Thoracic aorta (tissue), 2 donors: ENCODE data around the gene CIP2A. TPM values are rescaled to one million over a fixed set of nuclear protein-coding genes. Genes with fewer than 3 reads are reported as not detected.

Experiments
- ATAC-seq: fragments of 150-250 bp; one replicate; pipeline ENCODE4 v1.8.0; 2017; ENCODE audit warnings: low read depth; ENCODE audit not compliant: insufficient number of reproducible peaks, low FRiP score
- DNase-seq: peaks from one replicate; pipeline ENCODE4 v3.0.0-alpha.2; 2020; ENCODE audit warnings: low spot score
- H3K27ac ChIP-seq, 2 donors: fragments of 200-600 bp; sonication (generic); 1 replicate in 1 of 2; 2 replicates in 1 of 2; pipeline ENCODE4 v1.5.1; 2016; ENCODE audit warnings: mild to moderate bottlenecking in 2 of 2, moderate library complexity in 2 of 2
- H3K27me3 ChIP-seq: fragments of 200-600 bp; sonication (generic); replicated peaks from 2 replicates; pipeline ENCODE4 v1.6.0; 2016; ENCODE audit warnings: mild to moderate bottlenecking; ENCODE audit not compliant: insufficient read depth
- H3K36me3 ChIP-seq: fragments of 200-600 bp; sonication (generic); one replicate; pipeline ENCODE4 v1.5.1; 2016
- H3K4me1 ChIP-seq, 2 donors: fragments of 200-600 bp; sonication (generic); 1 replicate in 1 of 2; 2 replicates in 1 of 2; pipeline versions ENCODE4 v1.5.1 to v1.6.0; 2016; ENCODE audit warnings: low read depth in 2 of 2, mild to moderate bottlenecking in 1 of 2; ENCODE audit not compliant: control insufficient read depth in 1 of 2
- H3K4me3 ChIP-seq: fragments of 200-600 bp; sonication (generic); 2 replicates; pipeline ENCODE4 v1.5.1; 2016; ENCODE audit warnings: mild to moderate bottlenecking
- H3K9me3 ChIP-seq: fragments of 200-600 bp; sonication (generic); 2 replicates; pipeline ENCODE4 v1.5.1; 2016
- total RNA-seq, 2 donors: library from RNA; depleted of rRNA; stranded (reverse); fragments of >200 nt; gene quantifications; one replicate each; pipeline versions ENCODE4 v1.1.0 to v1.2.3, GENCODE V29; 2016
- TF ChIP-seq, protein P1 (sequence below): fragments of 200-600 bp; sonication (generic); IDR thresholded peaks from one replicate; pipeline ENCODE4 v1.5.1; 2019; ENCODE audit warnings: antibody characterized with exemption

CIP2A gene
- total RNA-seq, 2 donors from 2014 or later = 1.6 to 5.9 TPM

DNA sequence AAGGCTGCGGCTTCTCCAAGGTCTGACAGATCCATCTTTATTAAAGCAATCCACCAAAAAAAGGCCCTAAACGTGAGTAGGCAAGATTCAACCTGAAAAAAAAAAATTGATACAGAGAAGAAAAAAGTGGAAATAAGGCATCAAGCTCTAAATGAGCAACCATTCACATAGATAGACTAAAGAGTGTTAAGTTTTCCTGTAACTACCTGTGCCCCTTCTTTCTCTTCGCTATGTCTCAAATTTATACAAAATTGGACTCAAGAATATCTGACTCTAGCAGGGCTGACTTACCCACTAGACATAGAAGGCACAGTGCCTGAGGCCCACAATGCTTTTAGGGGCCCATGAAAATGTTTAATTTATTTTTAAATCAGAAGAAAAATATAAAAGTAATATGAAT is 78.7 kb downstream of the CIP2A start, which contains the start of gene MYH15:
TSS of gene MYH15 (minus strand) at position 101 of the 400 bp plus-strand sequence. CDS start at position 35, 66 bp downstream.
- Histone ChIP-seq H3K27ac (no peak within 1 kb of the TSS), H3K9me3 (no peaks in the 10 kb centered on the region), H3K4me3 (no peak within 1 kb of the TSS), H3K27me3 (no peaks in the 10 kb centered on the region), H3K36me3 (no peaks in the 10 kb centered on the region), H3K4me1 (no peaks in the 10 kb centered on the region)
- ATAC-seq (no peak), DNase-seq (no peak)
- TF ChIP-seq, protein P1, sequence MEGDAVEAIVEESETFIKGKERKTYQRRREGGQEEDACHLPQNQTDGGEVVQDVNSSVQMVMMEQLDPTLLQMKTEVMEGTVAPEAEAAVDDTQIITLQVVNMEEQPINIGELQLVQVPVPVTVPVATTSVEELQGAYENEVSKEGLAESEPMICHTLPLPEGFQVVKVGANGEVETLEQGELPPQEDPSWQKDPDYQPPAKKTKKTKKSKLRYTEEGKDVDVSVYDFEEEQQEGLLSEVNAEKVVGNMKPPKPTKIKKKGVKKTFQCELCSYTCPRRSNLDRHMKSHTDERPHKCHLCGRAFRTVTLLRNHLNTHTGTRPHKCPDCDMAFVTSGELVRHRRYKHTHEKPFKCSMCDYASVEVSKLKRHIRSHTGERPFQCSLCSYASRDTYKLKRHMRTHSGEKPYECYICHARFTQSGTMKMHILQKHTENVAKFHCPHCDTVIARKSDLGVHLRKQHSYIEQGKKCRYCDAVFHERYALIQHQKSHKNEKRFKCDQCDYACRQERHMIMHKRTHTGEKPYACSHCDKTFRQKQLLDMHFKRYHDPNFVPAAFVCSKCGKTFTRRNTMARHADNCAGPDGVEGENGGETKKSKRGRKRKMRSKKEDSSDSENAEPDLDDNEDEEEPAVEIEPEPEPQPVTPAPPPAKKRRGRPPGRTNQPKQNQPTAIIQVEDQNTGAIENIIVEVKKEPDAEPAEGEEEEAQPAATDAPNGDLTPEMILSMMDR = no peak

DNA sequence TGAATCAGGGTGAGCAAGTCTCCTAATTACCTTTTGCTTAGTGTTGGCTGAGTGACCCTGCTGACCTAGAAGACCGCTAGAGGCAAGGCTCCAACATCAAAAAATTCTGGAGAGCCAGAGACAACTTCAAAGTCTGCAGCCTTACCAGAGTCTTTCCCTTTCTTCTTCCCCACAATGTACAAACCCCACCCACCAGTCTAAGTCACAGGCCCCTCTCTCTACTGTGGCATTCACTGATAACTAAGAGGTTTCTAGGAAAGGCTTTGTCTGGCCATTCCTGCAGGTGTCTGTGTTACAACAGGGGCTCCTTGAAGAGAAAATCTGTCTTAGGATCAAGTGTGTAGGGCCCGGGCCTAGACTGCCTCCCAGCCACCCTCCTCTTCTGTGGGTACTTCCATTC is 79.4 kb downstream of the CIP2A start:
- no peaks in the 10 kb centered on the region for H3K36me3 ChIP-seq
- no peaks in the 10 kb centered on the region for H3K9me3 ChIP-seq
- DNase-seq = no peak
- H3K27me3 ChIP-seq = no peaks in the 10 kb centered on the region
- no peak for ATAC-seq
- TF ChIP-seq, protein P1 = no peak
- no peak overlapping the region for H3K4me3 ChIP-seq
- H3K4me1 ChIP-seq = no peaks in the 10 kb centered on the region
- H3K27ac ChIP-seq = no peak overlapping the region

DNA sequence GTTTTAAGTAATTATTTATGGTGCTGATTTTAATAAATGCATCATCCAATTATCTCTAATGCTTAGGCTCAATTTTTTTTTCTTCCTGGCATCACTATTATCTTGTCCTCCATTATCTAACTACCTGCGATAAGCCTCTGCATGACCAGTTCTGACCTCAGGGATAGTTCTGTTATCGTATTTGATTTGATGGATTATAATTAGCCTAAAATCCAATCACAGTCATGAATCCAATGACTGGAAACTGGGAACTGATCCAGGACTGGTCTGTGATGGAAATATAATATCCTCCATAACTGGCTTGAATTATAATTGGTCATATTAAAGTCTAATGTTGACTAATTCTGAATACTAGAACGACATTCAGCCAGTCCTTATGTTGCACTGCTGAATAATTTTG is 80.0 kb downstream of the CIP2A start:
- Histone ChIP-seq H3K27me3 (no peaks in the 10 kb centered on the region), H3K27ac (no peak overlapping the region), H3K4me1 (no peaks in the 10 kb centered on the region), H3K4me3 (no peak overlapping the region), H3K36me3 (no peaks in the 10 kb centered on the region), H3K9me3 (no peaks in the 10 kb centered on the region)
- DNase-seq (no peak), ATAC-seq (no peak)
- TF ChIP-seq, protein P1 = no peak

DNA sequence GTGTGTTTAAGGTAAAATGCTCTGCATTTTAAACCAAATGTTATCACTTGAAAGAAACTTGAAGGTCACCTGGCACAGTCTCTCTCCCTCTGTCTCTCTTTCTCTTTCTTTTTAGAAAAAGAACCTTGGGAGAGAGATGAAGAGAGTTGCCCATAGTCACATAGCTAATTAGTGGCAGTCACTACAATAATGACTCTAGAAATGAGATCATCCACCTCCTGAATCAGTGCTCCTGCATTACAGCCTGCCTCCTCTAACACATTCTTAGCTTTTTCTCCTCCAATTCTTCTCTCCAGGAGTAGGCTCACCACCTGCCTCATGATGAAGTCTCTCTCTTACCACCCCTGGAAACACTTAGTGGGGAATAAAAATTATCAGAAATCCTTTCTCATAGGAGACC is 81.3 kb downstream of the CIP2A start:
- ATAC-seq = no peak
- Histone ChIP-seq H3K36me3 (no peaks in the 10 kb centered on the region), H3K9me3 (no peaks in the 10 kb centered on the region), H3K4me3 (no peak overlapping the region), H3K27me3 (no peaks in the 10 kb centered on the region), H3K27ac (no peak overlapping the region), H3K4me1 (no peaks in the 10 kb centered on the region)
- DNase-seq = no peak
- TF ChIP-seq, protein P1 = no peak

DNA sequence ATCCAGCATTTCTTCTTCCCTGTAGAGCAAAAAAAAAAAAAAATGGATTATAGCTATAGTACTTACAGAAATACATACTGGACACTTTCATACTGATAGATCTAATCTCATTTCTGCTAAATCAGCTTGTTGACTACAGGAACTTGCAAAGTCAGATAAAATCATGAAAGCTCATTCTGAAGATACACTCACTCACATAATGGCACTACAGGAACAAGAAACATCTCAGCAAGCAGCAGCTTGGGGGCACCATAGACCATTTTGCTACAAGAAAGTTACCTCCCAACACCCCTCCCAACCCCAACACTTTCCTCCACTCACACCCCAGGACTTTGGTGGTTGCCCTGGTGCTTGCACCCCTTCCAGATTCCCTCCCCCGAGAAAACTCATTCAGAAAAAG is 83.4 kb downstream of the CIP2A start:
- Histone ChIP-seq H3K9me3 (no peaks in the 10 kb centered on the region), H3K4me1 (no peaks in the 10 kb centered on the region), H3K27ac (no peak overlapping the region), H3K36me3 (no peaks in the 10 kb centered on the region), H3K27me3 (no peaks in the 10 kb centered on the region), H3K4me3 (no peak overlapping the region)
- TF ChIP-seq, protein P1 = no peak
- DNase-seq (no peak), ATAC-seq (no peak)
